HUES6 (cell line): ENCODE results near the gene BIRC3.

ENCODE experiments used
- H3K27ac ChIP-seq: 2 replicates; pipeline ENCODE4 v1.7.0; 2013; ENCODE audit warnings: low read depth, mild to moderate bottlenecking, low read length, inconsistent platforms
- H3K27me3 ChIP-seq: 2 replicates; pipeline ENCODE4 v1.6.1; 2013; ENCODE audit warnings: low read length; ENCODE audit not compliant: control insufficient read depth, insufficient read depth
- H3K36me3 ChIP-seq: 2 replicates; pipeline ENCODE4 v1.6.1; 2013; ENCODE audit warnings: low read length; ENCODE audit not compliant: control insufficient read depth, insufficient read depth
- H3K4me1 ChIP-seq: 2 replicates; pipeline ENCODE4 v1.6.1; 2013; ENCODE audit warnings: low read length; ENCODE audit not compliant: control insufficient read depth, insufficient read depth
- H3K4me3 ChIP-seq: 2 replicates; pipeline ENCODE4 v1.5.1; 2013; ENCODE audit warnings: low read depth, low read length
- H3K9ac ChIP-seq: one replicate; pipeline ENCODE4 v1.6.1; 2013; ENCODE audit warnings: mild to moderate bottlenecking, low read length
- H3K9me3 ChIP-seq: 2 replicates; pipeline ENCODE4 v1.6.1; 2013; ENCODE audit warnings: low read depth, low read length; ENCODE audit not compliant: control insufficient read depth, insufficient read depth

Gene BIRC3

GRCh38 chr11:102313238-102313940 lies 3.9 kb upstream of the BIRC3 start:
- Histone ChIP-seq H3K4me3 (no peak overlapping the region), H3K4me1 (no peaks in the 10 kb centered on the region), H3K36me3 (no peaks in the 10 kb centered on the region), H3K27ac (no peak overlapping the region), H3K9ac (no peak overlapping the region), H3K27me3 (peaks cover 14% of the 10 kb centered on the region), H3K9me3 (no peaks in the 10 kb centered on the region)

DNA sequence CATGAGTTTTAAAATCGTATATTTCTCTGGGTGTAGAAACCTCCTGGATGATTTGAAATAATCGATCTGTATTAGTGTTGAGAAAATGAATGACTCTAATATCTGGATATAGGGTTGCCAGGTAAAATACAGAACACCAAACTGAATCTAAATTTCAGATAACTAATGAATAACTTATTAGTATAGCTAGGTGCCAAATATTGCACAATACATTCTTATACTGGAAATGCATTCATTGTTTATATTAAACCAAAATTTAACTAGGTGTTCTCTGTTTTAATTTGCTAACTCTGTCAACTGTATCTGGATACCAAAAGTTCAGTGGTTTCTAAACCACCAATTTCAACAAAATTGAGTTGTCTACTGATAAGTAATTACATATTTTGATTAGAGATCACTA lies 2.5 kb upstream of the BIRC3 start:
- H3K9ac ChIP-seq, result no peak overlapping the region
- peaks cover 18% of the 10 kb centered on the region for H3K27me3 ChIP-seq
- H3K4me1 ChIP-seq, result no peaks in the 10 kb centered on the region
- H3K9me3 ChIP-seq, result no peaks in the 10 kb centered on the region
- no peak overlapping the region for H3K4me3 ChIP-seq
- no peaks in the 10 kb centered on the region for H3K36me3 ChIP-seq
- no peak overlapping the region for H3K27ac ChIP-seq

- Histone ChIP-seq H3K27me3 (peaks cover 18% of the 10 kb centered on the region), H3K9ac (no peak overlapping the region), H3K36me3 (no peaks in the 10 kb centered on the region), H3K27ac (no peak overlapping the region), H3K4me1 (no peaks in the 10 kb centered on the region), H3K4me3 (no peak overlapping the region), H3K9me3 (no peaks in the 10 kb centered on the region)
Observed at GRCh38 chr11:102316346-102316904, 859 bp upstream of the BIRC3 start.

DNA sequence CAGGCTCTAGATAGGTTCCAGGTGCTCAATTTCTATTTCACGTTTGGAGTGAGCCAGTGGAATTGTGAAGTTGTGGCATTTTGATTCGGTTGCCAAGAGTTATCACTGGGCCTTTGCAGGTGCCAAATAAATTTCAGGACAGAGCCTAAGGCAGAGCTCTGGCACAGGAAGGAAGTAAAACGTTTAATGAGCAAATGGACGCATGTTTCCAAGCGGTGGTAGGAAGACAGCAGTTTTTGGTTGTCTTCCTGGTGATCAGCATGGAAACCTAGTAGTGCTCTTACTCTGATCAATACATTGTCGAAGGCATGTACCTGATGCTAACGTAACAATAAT lies 452 bp downstream of the BIRC3 start:
- peak overlapping the region; percentile 62 for H3K4me3 ChIP-seq
- no peaks in the 10 kb centered on the region for H3K9me3 ChIP-seq
- H3K9ac ChIP-seq, result no peak overlapping the region
- H3K4me1 ChIP-seq, result no peaks in the 10 kb centered on the region
- no peak overlapping the region for H3K27ac ChIP-seq
- no peaks in the 10 kb centered on the region for H3K36me3 ChIP-seq
- H3K27me3 ChIP-seq, result peaks cover 18% of the 10 kb centered on the region

- Histone ChIP-seq H3K4me1 (no peaks in the 10 kb centered on the region), H3K27me3 (peaks cover 18% of the 10 kb centered on the region), H3K9me3 (no peaks in the 10 kb centered on the region), H3K36me3 (no peaks in the 10 kb centered on the region), H3K4me3 (no peak overlapping the region), H3K9ac (no peak overlapping the region), H3K27ac (no peak overlapping the region)
Observed at GRCh38 chr11:102318469-102318868, 1.2 kb downstream of the BIRC3 start.

DNA sequence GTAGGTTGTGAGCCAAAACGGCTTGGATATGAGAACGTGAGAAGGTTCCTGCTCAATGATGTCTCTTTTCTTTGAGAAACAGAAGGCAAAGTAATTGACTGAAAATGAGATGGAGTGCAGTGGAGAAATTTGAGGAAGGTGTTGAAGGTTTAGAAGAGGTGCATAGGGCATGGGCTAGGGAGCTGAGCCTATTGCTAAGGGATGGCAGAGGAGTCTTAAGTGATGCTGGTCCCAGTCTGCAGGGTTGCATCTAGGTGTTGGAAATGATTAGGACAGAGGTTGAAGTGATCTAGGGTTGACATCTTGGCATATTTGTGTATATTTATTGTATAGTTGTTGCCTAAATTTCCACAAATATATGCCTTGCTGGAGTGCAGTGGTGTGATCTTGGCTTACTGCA lies 2.3 kb downstream of the BIRC3 start:
- H3K27ac ChIP-seq, result no peak overlapping the region
- no peaks in the 10 kb centered on the region for H3K4me1 ChIP-seq
- H3K36me3 ChIP-seq, result no peaks in the 10 kb centered on the region
- H3K9me3 ChIP-seq, result no peaks in the 10 kb centered on the region
- peaks cover 18% of the 10 kb centered on the region for H3K27me3 ChIP-seq
- no peak overlapping the region for H3K9ac ChIP-seq
- H3K4me3 ChIP-seq, result no peak overlapping the region

GRCh38 chr11:102320188-102320587 lies 2.9 kb downstream of the BIRC3 start:
- Histone ChIP-seq H3K36me3 (no peaks in the 10 kb centered on the region), H3K4me1 (no peaks in the 10 kb centered on the region), H3K4me3 (no peak overlapping the region), H3K27me3 (peaks cover 18% of the 10 kb centered on the region), H3K27ac (no peak overlapping the region), H3K9ac (no peak overlapping the region), H3K9me3 (no peaks in the 10 kb centered on the region)

DNA sequence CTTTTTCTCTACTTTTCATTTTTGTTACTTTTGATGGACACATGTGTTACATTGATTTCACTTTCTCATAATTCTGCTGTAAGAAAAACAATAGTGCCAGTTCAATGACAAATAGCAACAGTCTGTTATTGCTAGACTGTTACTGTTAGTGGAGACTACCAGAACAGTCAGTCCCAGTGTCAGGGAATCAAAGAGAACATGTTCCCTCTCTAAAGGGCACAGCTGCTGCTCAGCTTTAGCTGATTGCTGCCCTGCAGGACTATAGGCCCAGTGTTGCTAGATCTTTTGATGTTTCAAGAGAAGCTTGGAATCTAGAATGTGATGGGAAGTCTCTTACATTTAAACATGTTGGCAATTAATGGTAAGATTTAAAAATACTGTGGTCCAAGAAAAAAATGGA lies 3.4 kb downstream of the BIRC3 start:
- Histone ChIP-seq H3K4me3 (no peak overlapping the region), H3K4me1 (no peaks in the 10 kb centered on the region), H3K36me3 (no peaks in the 10 kb centered on the region), H3K9me3 (no peaks in the 10 kb centered on the region), H3K27me3 (peaks cover 18% of the 10 kb centered on the region), H3K27ac (no peak overlapping the region), H3K9ac (no peak overlapping the region)

- H3K27ac ChIP-seq, result no peak overlapping the region
- no peak overlapping the region for H3K4me3 ChIP-seq
- no peaks in the 10 kb centered on the region for H3K4me1 ChIP-seq
- no peaks in the 10 kb centered on the region for H3K9me3 ChIP-seq
- H3K9ac ChIP-seq, result no peak overlapping the region
- H3K36me3 ChIP-seq, result no peaks in the 10 kb centered on the region
- peaks cover 13% of the 10 kb centered on the region for H3K27me3 ChIP-seq
Observed at GRCh38 chr11:102322560-102322959, 5.3 kb downstream of the BIRC3 start.

DNA sequence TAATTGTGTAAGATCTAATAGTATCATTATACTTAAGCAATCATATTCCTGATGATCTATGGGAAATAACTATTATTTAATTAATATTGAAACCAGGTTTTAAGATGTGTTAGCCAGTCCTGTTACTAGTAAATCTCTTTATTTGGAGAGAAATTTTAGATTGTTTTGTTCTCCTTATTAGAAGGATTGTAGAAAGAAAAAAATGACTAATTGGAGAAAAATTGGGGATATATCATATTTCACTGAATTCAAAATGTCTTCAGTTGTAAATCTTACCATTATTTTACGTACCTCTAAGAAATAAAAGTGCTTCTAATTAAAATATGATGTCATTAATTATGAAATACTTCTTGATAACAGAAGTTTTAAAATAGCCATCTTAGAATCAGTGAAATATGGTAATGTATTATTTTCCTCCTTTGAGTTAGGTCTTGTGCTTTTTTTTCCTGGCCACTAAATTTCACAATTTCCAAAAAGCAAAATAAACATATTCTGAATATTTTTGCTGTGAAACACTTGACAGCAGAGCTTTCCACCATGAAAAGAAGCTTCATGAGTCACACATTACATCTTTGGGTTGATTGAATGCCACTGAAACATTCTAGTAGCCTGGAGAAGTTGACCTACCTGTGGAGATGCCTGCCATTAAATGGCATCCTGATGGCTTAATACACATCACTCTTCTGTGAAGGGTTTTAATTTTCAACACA lies 6.4 kb downstream of the BIRC3 start:
- no peak overlapping the region for H3K4me3 ChIP-seq
- no peak overlapping the region for H3K9ac ChIP-seq
- H3K4me1 ChIP-seq, result no peaks in the 10 kb centered on the region
- no peaks in the 10 kb centered on the region for H3K36me3 ChIP-seq
- no peaks in the 10 kb centered on the region for H3K9me3 ChIP-seq
- H3K27ac ChIP-seq, result no peak overlapping the region
- peaks cover 1% of the 10 kb centered on the region; the same call in 1 of the 2 replicates for H3K27me3 ChIP-seq

DNA sequence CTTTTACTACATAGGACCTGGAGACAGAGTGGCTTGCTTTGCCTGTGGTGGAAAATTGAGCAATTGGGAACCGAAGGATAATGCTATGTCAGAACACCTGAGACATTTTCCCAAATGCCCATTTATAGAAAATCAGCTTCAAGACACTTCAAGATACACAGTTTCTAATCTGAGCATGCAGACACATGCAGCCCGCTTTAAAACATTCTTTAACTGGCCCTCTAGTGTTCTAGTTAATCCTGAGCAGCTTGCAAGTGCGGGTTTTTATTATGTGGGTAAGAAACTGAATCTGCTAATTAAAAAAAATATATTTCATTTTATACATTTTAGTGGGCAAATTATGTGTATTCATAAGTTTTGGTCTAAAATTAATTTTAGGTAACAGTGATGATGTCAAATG lies 7.8 kb downstream of the BIRC3 start:
- no peaks in the 10 kb centered on the region for H3K4me1 ChIP-seq
- no peak overlapping the region for H3K9ac ChIP-seq
- no peaks in the 10 kb centered on the region for H3K9me3 ChIP-seq
- no peak overlapping the region for H3K4me3 ChIP-seq
- H3K27me3 ChIP-seq, result no peaks in the 10 kb centered on the region
- no peak overlapping the region for H3K27ac ChIP-seq
- no peaks in the 10 kb centered on the region for H3K36me3 ChIP-seq
